Small intestine (tissue), 7 donors: Measurements from ENCODE around the gene ABCC10. TPM values are rescaled to one million over a fixed set of nuclear protein-coding genes. Genes with fewer than 3 reads are reported as not detected.
"Not testable (repeated sequence)": the region's sequence is repeated elsewhere in the genome, so short reads cannot be mapped to it uniquely, and the experiment has no call there.

Experiments
- DNase-seq, 2 donors: peaks; one replicate each; pipeline versions ENCODE4 v3.0.0 to v3.0.0-alpha.2; 2013
- FAIRE-seq: peaks from 2 replicates; lab custom pipeline; 2012; peaks lifted over from hg19 to GRCh38; lab: Jason Lieb, UNC
- H3K27ac ChIP-seq, 3 donors: one replicate each; pipeline ENCODE4 v1.5.1; 2013; ENCODE audit warnings: low read length in 2 of 3, mild to moderate bottlenecking in 2 of 3, control low read depth in 1 of 3, inconsistent platforms in 1 of 3, low read depth in 1 of 3, moderate library complexity in 1 of 3
- H3K27me3 ChIP-seq, 3 donors: one replicate each; pipeline ENCODE4 v1.6.1; 2013; ENCODE audit warnings: low read length in 3 of 3, inconsistent platforms in 1 of 3; ENCODE audit not compliant: control insufficient read depth in 3 of 3, insufficient read depth in 3 of 3
- H3K36me3 ChIP-seq, 3 donors: one replicate each; pipeline ENCODE4 v1.6.1; 2013; ENCODE audit warnings: low read length in 3 of 3, inconsistent platforms in 1 of 3, low read depth in 1 of 3, mild to moderate bottlenecking in 1 of 3, moderate library complexity in 1 of 3; ENCODE audit not compliant: control insufficient read depth in 3 of 3, insufficient read depth in 2 of 3
- H3K4me1 ChIP-seq, 3 donors: one replicate each; pipeline ENCODE4 v1.6.1; 2013; ENCODE audit warnings: low read length in 2 of 3, inconsistent platforms in 1 of 3, low read depth in 1 of 3, mild to moderate bottlenecking in 1 of 3, moderate library complexity in 1 of 3; ENCODE audit not compliant: control insufficient read depth in 3 of 3, insufficient read depth in 2 of 3
- H3K4me3 ChIP-seq, 3 donors: one replicate each; pipeline ENCODE4 v1.5.1; 2013; ENCODE audit warnings: low read length in 3 of 3, control low read depth in 1 of 3, inconsistent platforms in 1 of 3, low read depth in 1 of 3, mild to moderate bottlenecking in 1 of 3, moderate library complexity in 1 of 3
- H3K9me3 ChIP-seq, 2 donors: one replicate each; pipeline ENCODE4 v1.6.1; 2013; ENCODE audit warnings: low read depth in 1 of 2, low read length in 1 of 2; ENCODE audit not compliant: control insufficient read depth in 2 of 2, insufficient read depth in 1 of 2
- WGBS, 3 donors: extraction: QIAGEN DNeasy Blood & Tissue Kit; methylation state at CpG; one replicate each; pipeline ENCODE4 v1.1.7; 2013; 5-methylcytosine and 5-hydroxymethylcytosine counted together
- polyA plus RNA-seq, 4 donors: library from polyadenylated mRNA; stranded (reverse) in 3 of 4; unstranded in 1 of 4; fragments of 200-250 nt in 3 of 4; fragments of 120-200 nt in 1 of 4; gene quantifications; one replicate each; pipeline versions ENCODE4 v1.2.1 to v1.2.3, GENCODE V29; 2013
- donor health status: healthy with polysubstance abuse.
- donor health status: control.
- donor health status: control.
- donor health status: Bipolar disorder and iron deficiency.
- donor health status: healthy.

The ABCC10 gene
- polyA plus RNA-seq, 4 donors: 15.7 to 31.1 (median 22.2) TPM

- FAIRE-seq (no peak), DNase-seq (no peak)
- peaks cover 0 to 19% (median 0%) of the 10 kb centered on the region in 3 donors for H3K4me1 ChIP-seq
- no peak overlapping the region for H3K27ac ChIP-seq
- no peaks in the 10 kb centered on the region for H3K27me3 ChIP-seq
- 69 to 78% (median 71%) methylated on average over 3 of the region's 3 CpGs for WGBS, 3 donors
- no peaks in the 10 kb centered on the region for H3K36me3 ChIP-seq
- H3K4me3 ChIP-seq: no peak overlapping the region
- no peaks in the 10 kb centered on the region for H3K9me3 ChIP-seq
Measured at GRCh38 chr6:43399932-43400487, 27.3 kb upstream of the ABCC10 start.

- no peaks in the 10 kb centered on the region for H3K27me3 ChIP-seq
- H3K4me1 ChIP-seq: peaks cover 0 to 14% (median 0%) of the 10 kb centered on the region in 3 donors
- FAIRE-seq (no peak), DNase-seq (no peak)
- H3K36me3 ChIP-seq: no peaks in the 10 kb centered on the region
- no peak overlapping the region for H3K27ac ChIP-seq
- no peak overlapping the region for H3K4me3 ChIP-seq
- no peaks in the 10 kb centered on the region for H3K9me3 ChIP-seq
- 88 to 96% (median 91%) methylated on average over 3 of the region's 3 CpGs for WGBS, 3 donors
Measured at GRCh38 chr6:43401730-43402129, 25.6 kb upstream of the ABCC10 start.

GRCh38 chr6:43402820-43403219 is 24.5 kb upstream of the ABCC10 start:
- peak in 1 of 2 donors; percentile 17 for DNase-seq
- Histone ChIP-seq H3K27ac (no peak overlapping the region), H3K9me3 (no peaks in the 10 kb centered on the region), H3K36me3 (no peaks in the 10 kb centered on the region), H3K27me3 (no peaks in the 10 kb centered on the region), H3K4me3 (no peak overlapping the region), H3K4me1 (peaks cover 0 to 14% (median 0%) of the 10 kb centered on the region in 3 donors)
- 73 to 80% (median 75%) methylated on average over 1 of the region's 1 CpG for WGBS, 3 donors
- FAIRE-seq: no peak

GRCh38 chr6:43405354-43405753 is 22.0 kb upstream of the ABCC10 start:
- 44 to 54% (median 45%) methylated on average over 3 of the region's 3 CpGs for WGBS, 3 donors
- Histone ChIP-seq H3K36me3 (no peaks in the 10 kb centered on the region), H3K9me3 (no peaks in the 10 kb centered on the region), H3K27ac (no peak overlapping the region), H3K4me1 (peaks cover 0 to 4% (median 0%) of the 10 kb centered on the region in 3 donors), H3K4me3 (no peak overlapping the region), H3K27me3 (no peaks in the 10 kb centered on the region)
- DNase-seq (no peak), FAIRE-seq (no peak)

- FAIRE-seq (no peak), DNase-seq (no peak)
- Histone ChIP-seq H3K27ac (no peak overlapping the region), H3K4me1 (peaks cover 0 to 4% (median 0%) of the 10 kb centered on the region in 3 donors), H3K4me3 (no peak overlapping the region), H3K9me3 (no peaks in the 10 kb centered on the region), H3K27me3 (no peaks in the 10 kb centered on the region), H3K36me3 (no peaks in the 10 kb centered on the region)
- 80 to 88% (median 88%) methylated on average over 1 of the region's 1 CpG for WGBS, 3 donors
Measured at GRCh38 chr6:43407296-43407695, 20.0 kb upstream of the ABCC10 start.

GRCh38 chr6:43408259-43408658 is 19.1 kb upstream of the ABCC10 start:
- Histone ChIP-seq H3K27me3 (no peaks in the 10 kb centered on the region), H3K4me1 (peaks cover 0 to 4% (median 0%) of the 10 kb centered on the region in 3 donors), H3K27ac (peak overlapping the region in 1 of 3 donors; percentile 34), H3K36me3 (no peaks in the 10 kb centered on the region), H3K9me3 (peaks cover 0 to 9% of the 10 kb centered on the region in 2 donors), H3K4me3 (no peak overlapping the region)
- WGBS, 3 donors: 92 to 93% (median 92%) methylated on average over 4 of the region's 4 CpGs
- peak in 1 of 2 donors; percentile 55 for DNase-seq
- no peak for FAIRE-seq

- not testable (repeated sequence) for H3K27ac ChIP-seq, FAIRE-seq, H3K27me3 ChIP-seq, DNase-seq, H3K36me3 ChIP-seq, H3K4me3 ChIP-seq, H3K4me1 ChIP-seq
- peaks cover 0 to 13% of the 10 kb centered on the region in 2 donors for H3K9me3 ChIP-seq
- WGBS, 3 donors: 80 to 100% (median 90%) methylated on average over 1 of the region's 1 CpG
Measured at GRCh38 chr6:43410776-43411175, 16.6 kb upstream of the ABCC10 start.

- Histone ChIP-seq H3K27ac (no peak overlapping the region), H3K36me3 (no peaks in the 10 kb centered on the region), H3K9me3 (peaks cover 0 to 13% of the 10 kb centered on the region in 2 donors), H3K27me3 (no peaks in the 10 kb centered on the region), H3K4me1 (peaks cover 0 to 4% (median 0%) of the 10 kb centered on the region in 3 donors), H3K4me3 (no peak overlapping the region)
- no peak for DNase-seq
- FAIRE-seq: no peak
- 76 to 81% (median 77%) methylated on average over 5 of the region's 5 CpGs for WGBS, 3 donors
Measured at GRCh38 chr6:43412541-43412940, 14.8 kb upstream of the ABCC10 start.

GRCh38 chr6:43413002-43413401 is 14.3 kb upstream of the ABCC10 start:
- Histone ChIP-seq H3K4me3 (no peak overlapping the region), H3K9me3 (peaks cover 0 to 13% of the 10 kb centered on the region in 2 donors), H3K36me3 (no peaks in the 10 kb centered on the region), H3K27me3 (no peaks in the 10 kb centered on the region), H3K4me1 (peaks cover 0 to 2% (median 0%) of the 10 kb centered on the region in 3 donors), H3K27ac (no peak overlapping the region)
- no peak for FAIRE-seq
- 94 to 100% (median 97%) methylated on average over 1 to 2 of the region's 2 CpGs for WGBS, 3 donors
- DNase-seq: no peak
